A204.1 (cell line): ENCODE results near the gene ESYT1.
A peak's percentile ranks its signal among the peaks of the same experiment; 100 is the strongest.

Experiments
- FAIRE-seq: peaks from 2 replicates; lab custom pipeline; 2012; peaks lifted over from hg19 to GRCh38; lab: Jason Lieb, UNC

Gene ESYT1

GRCh38 chr12:56189099-56189917 lies 61.2 kb downstream of the ESYT1 start, which contains the start of gene SMARCC2:
SMARCC2 (minus strand) TSS chr12:56189483; CDS start chr12:56189461, 22 bp downstream.
- FAIRE-seq = no peak

GRCh38 chr12:56189918-56190694 lies 62.0 kb downstream of the ESYT1 start:
- FAIRE-seq = no peak

GRCh38 chr12:56190695-56191155 lies 62.7 kb downstream of the ESYT1 start:
- no peak for FAIRE-seq

- FAIRE-seq = no peak
Observed at GRCh38 chr12:56192582-56192981, 64.5 kb downstream of the ESYT1 start.

GRCh38 chr12:56193025-56193578 lies 65.0 kb downstream of the ESYT1 start:
- peak; percentile 95 for FAIRE-seq
